A549 (cell line): ENCODE results near the gene BGN. TPM values are rescaled to one million over a fixed set of nuclear protein-coding genes. Genes with fewer than 3 reads are reported as not detected.

Experiments
- ATAC-seq, 2 experiments: fragments of 200-7000 bp in 1 of 2; fragments of >200 bp in 1 of 2; cut with Nextera tagmentation in 1 of 2; cut with Tn5 transposase in 1 of 2; 3 replicates each; pipeline versions ENCODE4 v1.8.0 to v1.9.1; 2018 to 2020; ENCODE audit warnings: mild to moderate bottlenecking in 1 of 2, moderate library complexity in 1 of 2
- CTCF ChIA-PET: fragments of 300-600 bp; sonication (Branson Sonifier 250); formaldehyde crosslinking; extraction: SDS; loops from one replicate; lab custom pipeline; 2021; ENCODE audit warnings: antibody characterized with exemption, inconsistent platforms; lab: Yijun Ruan, JAX
- POLR2A ChIA-PET: fragments of 350-600 bp; formaldehyde crosslinking; extraction: SDS; loops from one replicate; lab custom pipeline; 2021; ENCODE audit warnings: antibody characterized with exemption, inconsistent platforms; lab: Yijun Ruan, JAX
- DNase-seq, 2 experiments: peaks; one replicate each; pipeline versions ENCODE4 v3.0.0 to v3.0.0-alpha.2; 2011 to 2016; ENCODE audit warnings: low read depth in 1 of 2, low spot score in 1 of 2
- FAIRE-seq: peaks from 2 replicates; lab custom pipeline; 2011; peaks lifted over from hg19 to GRCh38; lab: Jason Lieb, UNC
- H3K27ac ChIP-seq, 2 experiments: fragments of >200 bp; sonication (Bioruptor Twin); formaldehyde crosslinking; 3 replicates each; pipeline ENCODE4 v1.5.1; 2016 to 2017
- H3K4me1 ChIP-seq: fragments of >200 bp; sonication (Bioruptor Twin); formaldehyde crosslinking; 3 replicates; pipeline ENCODE4 v1.6.1; 2016
- H3K4me2 ChIP-seq: fragments of >200 bp; sonication (Bioruptor Twin); formaldehyde crosslinking; 3 replicates; pipeline ENCODE4 v1.6.1; 2016
- H3K4me3 ChIP-seq: fragments of >200 bp; sonication (Bioruptor Twin); formaldehyde crosslinking; 3 replicates; pipeline ENCODE4 v1.5.1; 2016
- H3K9me3 ChIP-seq: fragments of >200 bp; sonication (Bioruptor Twin); formaldehyde crosslinking; 3 replicates; pipeline ENCODE4 v1.6.1; 2016
- ATOH8 ChIP-seq: fragments of 250-450 bp; sonication (Bioruptor Pico); IDR thresholded peaks from 2 replicates; pipeline ENCODE4 v1.5.0; 2020; ENCODE audit warnings: low read depth, mild to moderate bottlenecking, moderate library complexity
- CBX2 ChIP-seq: fragments of 200-600 bp; sonication (generic); IDR thresholded peaks from 2 replicates; pipeline ENCODE4 v1.6.1; 2016; ENCODE audit warnings: low read depth, mild to moderate bottlenecking, borderline replicate concordance
- CBX8 ChIP-seq: fragments of 200-600 bp; sonication (generic); IDR thresholded peaks from 2 replicates; pipeline ENCODE4 v1.6.1; 2016
- CHD4 ChIP-seq: fragments of 200-600 bp; sonication (generic); IDR thresholded peaks from 2 replicates; pipeline ENCODE4 v1.6.1; 2016; ENCODE audit warnings: antibody characterized with exemption, mild to moderate bottlenecking, borderline replicate concordance
- CTCF ChIP-seq: fragments of >200 bp; sonication (Bioruptor Twin); formaldehyde crosslinking; IDR thresholded peaks from 3 replicates; pipeline ENCODE4 v1.5.1; 2016
- ESRRA ChIP-seq: fragments of 150-350 bp; IDR thresholded peaks from 2 replicates; pipeline ENCODE4 v1.6.1; 2014; ENCODE audit warnings: mild to moderate bottlenecking, low read length, borderline replicate concordance
- FOSB ChIP-seq: fragments of 250-450 bp; sonication (Bioruptor Pico); IDR thresholded peaks from 2 replicates; pipeline ENCODE4 v1.5.0; 2020; ENCODE audit warnings: mild to moderate bottlenecking, moderate library complexity
- GATA3 ChIP-seq: IDR thresholded peaks from 2 replicates; pipeline ENCODE4 v1.6.1; 2012; ENCODE audit warnings: borderline replicate concordance
- HOXA7 ChIP-seq: fragments of 250-450 bp; sonication (Bioruptor Pico); IDR thresholded peaks from 2 replicates; pipeline ENCODE4 v1.5.0; 2020; ENCODE audit warnings: mild to moderate bottlenecking, moderate library complexity
- HOXB5 ChIP-seq: fragments of 250-450 bp; sonication (Bioruptor Pico); IDR thresholded peaks from 2 replicates; pipeline ENCODE4 v1.5.0; 2020; ENCODE audit warnings: mild to moderate bottlenecking, moderate library complexity
- JUNB ChIP-seq: fragments of >200 bp; sonication (Bioruptor Twin); formaldehyde crosslinking; IDR thresholded peaks from 2 replicates; pipeline ENCODE4 v1.6.1; 2016
- MAX ChIP-seq: IDR thresholded peaks from 2 replicates; pipeline ENCODE4 v1.6.1; 2012
- POLR2A ChIP-seq: IDR thresholded peaks from 2 replicates; pipeline ENCODE4 v1.6.1; 2012; ENCODE audit warnings: mild to moderate bottlenecking, low read length
- RAD21 ChIP-seq, 2 experiments: fragments of >200 bp in 1 of 2; sonication (Bioruptor Twin) in 1 of 2; formaldehyde crosslinking in 1 of 2; IDR thresholded peaks in 1 of 2; conservative IDR thresholded peaks in 1 of 2; 2 replicates in 1 of 2; 3 replicates in 1 of 2; pipeline ENCODE4 v1.6.1; 2012 to 2018; ENCODE audit warnings: inconsistent platforms in 1 of 2
- RARB ChIP-seq: fragments of 250-450 bp; sonication (Bioruptor Pico); IDR thresholded peaks from 2 replicates; pipeline ENCODE4 v1.8.0; 2021; ENCODE audit warnings: mild to moderate bottlenecking, moderate library complexity
- ZNF302 ChIP-seq: fragments of 250-450 bp; sonication (Bioruptor Pico); IDR thresholded peaks from 2 replicates; pipeline ENCODE4 v1.9.0; 2021; ENCODE audit warnings: inconsistent platforms, mild to moderate bottlenecking, moderate library complexity
- ZSCAN20 ChIP-seq: fragments of 250-450 bp; sonication (Bioruptor Pico); IDR thresholded peaks from 2 replicates; pipeline ENCODE4 v1.8.0; 2022; ENCODE audit warnings: mild to moderate bottlenecking, moderate library complexity
- WGBS: methylation state at CpG from one replicate; pipeline ENCODE4 v1.1.6; 2017; ENCODE audit errors: missing lambda C conversion rate; 5-methylcytosine and 5-hydroxymethylcytosine counted together
- polyA plus RNA-seq, 4 experiments: library from polyadenylated mRNA; depleted of rRNA in 3 of 4; stranded (reverse); fragments of >200 nt; fragmentation: RNase III in 1 of 4; extraction: RNeasy Plus Mini Kit Qiagen cat#74134 plus additional on column Dnase treatment in 1 of 4; gene quantifications; 2 replicates in 3 of 4; 3 replicates in 1 of 4; pipeline ENCODE4 v1.2.3, GENCODE V29; 2011 to 2017

Gene BGN
- polyA plus RNA-seq, 2 of the 4 experiments (the other 2 are of a cell fraction) = 0.04 TPM; not detected in 1

GRCh38 chrX:153515435-153515834 is 20.7 kb downstream of the BGN start:
- DNase-seq = no peak
- H3K9me3 ChIP-seq = no peaks in the 10 kb centered on the region
- ChIA-PET POLR2A (no interaction called here), CTCF (interaction anchor here (0.6 to 3.4 kb wide), 7 partner anchors 8 to 801 kb away, joined by 3 to 17 read pairs (median 8); partner anchors contain the start of gene HAUS7)
- 61% methylated on average over 3 of the region's 8 CpGs for WGBS
- ATAC-seq = no peak
- no peak for TF ChIP-seq ZNF302 (CRISPR knock-in tag)
- no peak overlapping the region for H3K27ac ChIP-seq
- no peak overlapping the region for H3K4me3 ChIP-seq
- no peak overlapping the region for H3K4me2 ChIP-seq
- H3K4me1 ChIP-seq = peaks cover 11% of the 10 kb centered on the region
- FAIRE-seq = no peak

- ATAC-seq (no peak), FAIRE-seq (no peak), DNase-seq (no peak)
- TF ChIP-seq CHD4 (no peak), HOXA7 (CRISPR knock-in tag) (no peak), FOSB (CRISPR knock-in tag) (no peak), POLR2A (no peak), ZSCAN20 (no peak), GATA3 (no peak), CTCF (no peak), RAD21 (conservative IDR thresholded peaks at IDR 0.05 in 1 of 2, IDR thresholded peaks at IDR 0.05 in 1 of 2) (no peak), ATOH8 (no peak), ESRRA (no peak), CBX2 (no peak), MAX (no peak), HOXB5 (CRISPR knock-in tag) (no peak)
- POLR2A ChIA-PET = no interaction called here
- Histone ChIP-seq H3K27ac (no peak overlapping the region), H3K4me1 (peaks cover 18% of the 10 kb centered on the region), H3K9me3 (no peaks in the 10 kb centered on the region), H3K4me2 (no peak overlapping the region), H3K4me3 (no peak overlapping the region)
- WGBS = 75% methylated on average over 9 of the region's 9 CpGs
- CTCF ChIA-PET = interaction anchor here (0.8 to 3.4 kb wide), 7 partner anchors 9 to 55 kb away, joined by 3 to 17 read pairs (median 8); partner anchors contain the start of gene HAUS7
Observed at GRCh38 chrX:153516073-153516472, 21.3 kb downstream of the BGN start.

- Histone ChIP-seq H3K9me3 (no peaks in the 10 kb centered on the region), H3K4me1 (peaks cover 19% of the 10 kb centered on the region), H3K4me2 (peak within 1 kb of the TSS; percentile 74), H3K4me3 (peak within 1 kb of the TSS; percentile 38), H3K27ac (peak within 1 kb of the TSS in 1 of 2 experiments; percentile 49; a peak in 1 of 6 replicates)
- TF ChIP-seq JUNB (no peak), RARB (CRISPR knock-in tag) (no peak), MAX (no peak), CBX8 (no peak)
- no peak for FAIRE-seq
- DNase-seq = no peak
- CTCF ChIA-PET = interaction anchor here (3.4 kb wide), 1 partner anchor 10 kb away, joined by 17 read pairs; no protein-coding TSS in a partner anchor
- no CpG with 5 or more reads among the region's 50 CpGs for WGBS
- POLR2A ChIA-PET = no interaction called here
- no peak for ATAC-seq
Observed at GRCh38 chrX:153517423-153517822, 22.6 kb downstream of the BGN start, which contains the start of gene ATP2B3. ATP2B3 (plus strand) TSS chrX:153517642; CDS start chrX:153536248, 18,606 bp downstream.
